Liver (tissue), 3 donors: ENCODE data around the gene MRFAP1.

Source experiments
- EGR1 ChIP-seq, 2 donors: IDR thresholded peaks; 2 replicates each; pipeline ENCODE4 v1.6.1; 2016 to 2018; ENCODE audit warnings: antibody characterized with exemption in 2 of 2, low read depth in 2 of 2
- TF ChIP-seq, protein P1 (sequence below): fragments of 150-350 bp; IDR thresholded peaks from 2 replicates; pipeline ENCODE4 v1.5.1; 2017; ENCODE audit warnings: improper control_type of control experiment, low read depth, low read length; ENCODE audit not compliant: missing input control
- donor health status: healthy.
- donor health status: healthy.

DNA sequence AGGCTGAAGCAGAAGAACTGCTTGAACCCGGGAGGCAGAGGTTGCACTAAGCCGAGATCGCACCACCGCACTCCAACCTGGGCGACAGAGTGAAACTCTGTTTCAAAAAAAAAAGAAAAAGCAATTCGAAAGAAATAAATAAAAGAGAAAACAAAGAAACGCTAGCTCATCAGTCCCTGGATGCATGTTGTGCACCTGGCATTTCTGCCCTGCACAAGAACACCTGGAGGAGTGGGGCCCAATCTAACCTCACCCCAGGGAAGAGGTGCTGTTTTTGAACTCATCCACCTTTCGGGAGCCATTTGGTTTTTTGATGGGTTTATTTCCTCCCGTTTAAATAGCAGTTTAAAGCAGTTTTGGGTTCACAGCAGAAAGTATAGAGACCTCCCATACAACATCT lies 5.7 kb upstream of the MRFAP1 start:
- TF ChIP-seq, protein P1, sequence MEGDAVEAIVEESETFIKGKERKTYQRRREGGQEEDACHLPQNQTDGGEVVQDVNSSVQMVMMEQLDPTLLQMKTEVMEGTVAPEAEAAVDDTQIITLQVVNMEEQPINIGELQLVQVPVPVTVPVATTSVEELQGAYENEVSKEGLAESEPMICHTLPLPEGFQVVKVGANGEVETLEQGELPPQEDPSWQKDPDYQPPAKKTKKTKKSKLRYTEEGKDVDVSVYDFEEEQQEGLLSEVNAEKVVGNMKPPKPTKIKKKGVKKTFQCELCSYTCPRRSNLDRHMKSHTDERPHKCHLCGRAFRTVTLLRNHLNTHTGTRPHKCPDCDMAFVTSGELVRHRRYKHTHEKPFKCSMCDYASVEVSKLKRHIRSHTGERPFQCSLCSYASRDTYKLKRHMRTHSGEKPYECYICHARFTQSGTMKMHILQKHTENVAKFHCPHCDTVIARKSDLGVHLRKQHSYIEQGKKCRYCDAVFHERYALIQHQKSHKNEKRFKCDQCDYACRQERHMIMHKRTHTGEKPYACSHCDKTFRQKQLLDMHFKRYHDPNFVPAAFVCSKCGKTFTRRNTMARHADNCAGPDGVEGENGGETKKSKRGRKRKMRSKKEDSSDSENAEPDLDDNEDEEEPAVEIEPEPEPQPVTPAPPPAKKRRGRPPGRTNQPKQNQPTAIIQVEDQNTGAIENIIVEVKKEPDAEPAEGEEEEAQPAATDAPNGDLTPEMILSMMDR, result no peak
- no peak for TF ChIP-seq EGR1 (IDR thresholded peaks at IDR 0.05; ENCODE audit: low read depth in 2 of 2)
